ENCODE measurements around the gene CPNE5.

CPNE5 gene

DNA sequence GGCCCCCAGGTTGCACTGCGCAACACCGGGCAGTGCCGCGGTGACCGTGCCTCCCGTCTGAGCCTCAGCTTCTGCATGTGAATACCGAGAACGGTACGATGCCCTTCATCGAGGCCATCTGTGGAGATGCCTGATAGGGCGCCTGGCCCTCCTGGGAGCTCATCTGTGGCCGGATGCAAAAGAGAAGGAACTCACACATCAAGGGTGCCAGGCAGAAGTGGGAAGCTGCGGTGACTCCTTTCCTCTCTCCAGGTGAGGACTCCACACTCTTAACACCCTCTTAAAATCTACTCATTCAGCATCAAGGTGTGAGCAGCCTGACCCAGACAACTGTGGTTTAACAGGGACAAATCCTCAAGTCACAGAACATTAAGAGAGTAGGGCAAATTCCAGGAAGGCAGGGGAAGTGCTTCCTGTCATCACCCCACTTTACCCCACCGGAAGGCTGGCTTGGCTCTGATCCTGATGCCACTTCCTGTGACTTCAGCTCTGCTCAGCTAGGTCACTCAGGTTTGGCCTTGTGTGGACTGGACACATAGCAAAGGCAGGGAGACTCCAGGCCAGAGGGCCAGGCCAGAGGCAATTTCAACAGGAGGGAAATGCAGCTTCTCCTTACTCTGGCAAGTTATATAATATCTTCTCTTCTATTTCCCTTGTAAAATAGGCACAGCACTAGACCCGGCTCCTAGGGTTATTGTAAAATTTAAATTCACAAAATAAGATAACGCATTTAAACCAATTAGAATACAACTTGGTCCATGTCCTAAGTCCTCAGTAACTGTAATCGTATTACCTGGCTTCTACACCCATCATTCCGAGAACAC is 69.4 kb downstream of the CPNE5 start:
- in situ Hi-C loops (cut with HindIII; ENCODE audit: low sequenced_read_pairs) = loop anchor here (5.0 kb wide), 1 partner anchor 77 kb away; no protein-coding TSS in a partner anchor

DNA sequence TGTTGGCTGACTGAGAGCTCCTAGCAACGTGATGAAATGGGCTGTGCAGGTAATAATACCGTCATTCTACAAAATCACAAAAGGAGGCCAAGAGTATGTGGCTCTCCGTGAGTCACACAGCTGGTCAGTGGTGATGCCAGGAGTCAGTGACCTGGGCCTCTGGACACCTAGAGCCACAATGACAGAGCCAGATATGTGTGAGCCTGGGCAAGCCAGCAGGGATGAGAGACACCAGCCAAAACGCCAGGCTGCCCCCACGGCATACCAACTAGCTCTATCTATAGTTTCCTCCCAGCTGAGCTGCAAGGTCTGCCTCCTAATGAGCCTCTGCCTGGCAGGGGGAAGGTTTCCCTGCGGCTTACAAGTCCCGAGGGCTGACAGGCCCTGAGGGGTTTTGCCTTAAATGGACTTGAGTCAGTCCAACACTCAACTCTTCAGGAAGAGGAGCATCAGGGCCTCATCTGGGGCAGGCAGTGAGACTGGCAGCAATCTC is 70.0 kb downstream of the CPNE5 start:
- in situ Hi-C loops (cut with HindIII; ENCODE audit: low sequenced_read_pairs) = loop anchor here (5.0 kb wide), 1 partner anchor 78 kb away; no protein-coding TSS in a partner anchor

GRCh38 chr6:36766399-36766945 is 72.8 kb downstream of the CPNE5 start:
- in situ Hi-C loops (cut with HindIII; ENCODE audit: low sequenced_read_pairs) = loop anchor here (5.0 kb wide), 1 partner anchor 81 kb away; no protein-coding TSS in a partner anchor

DNA sequence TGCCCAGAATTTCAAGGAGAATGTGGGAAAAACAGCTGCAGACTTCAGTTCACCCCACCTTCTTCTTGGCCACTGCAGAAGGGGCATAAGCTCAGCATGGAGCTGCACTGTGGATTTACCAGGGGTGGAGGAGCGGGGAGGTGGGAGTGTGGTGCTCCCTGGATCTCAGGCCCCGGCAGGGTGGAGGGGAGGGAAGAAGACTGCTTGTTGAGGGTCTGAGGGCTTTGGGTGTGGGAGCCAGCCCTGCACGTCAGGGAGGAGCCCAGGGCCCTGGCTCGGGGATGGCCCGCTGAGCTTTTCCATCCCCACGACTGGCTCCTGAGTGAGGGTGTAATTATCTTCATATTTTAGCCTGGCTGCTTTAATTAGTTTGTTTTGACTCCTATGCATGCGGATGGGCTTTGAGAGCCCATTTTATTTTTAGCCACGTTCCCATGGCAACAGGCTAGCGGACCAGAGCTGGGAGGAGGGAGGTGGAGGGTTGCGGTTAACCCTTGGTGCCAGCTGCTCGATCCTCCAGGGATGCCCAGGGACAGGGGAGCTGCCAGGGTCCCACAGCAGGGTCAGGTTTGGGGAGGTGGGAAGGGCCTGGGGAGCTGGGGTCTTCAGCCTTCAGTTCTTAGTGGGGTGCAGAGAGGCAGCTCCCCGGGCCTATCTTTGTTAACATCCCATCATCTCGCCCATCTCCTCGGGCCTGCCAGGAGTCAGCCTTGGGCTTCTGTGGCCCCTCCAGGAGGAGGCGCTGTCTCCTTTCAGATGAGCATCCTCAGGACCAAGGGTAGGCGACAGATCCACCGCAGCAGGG is 73.4 kb downstream of the CPNE5 start:
- in situ Hi-C loops (cut with HindIII; ENCODE audit: low sequenced_read_pairs) = loop anchor here (5.0 kb wide), 1 partner anchor 82 kb away; no protein-coding TSS in a partner anchor

- in situ Hi-C loops (cut with HindIII; ENCODE audit: low sequenced_read_pairs) = loop anchor here (5.0 kb wide), 1 partner anchor 82 kb away; no protein-coding TSS in a partner anchor
Measured at GRCh38 chr6:36765190-36765589, 74.1 kb downstream of the CPNE5 start.

GRCh38 chr6:36762123-36762522 is 77.1 kb downstream of the CPNE5 start:
- in situ Hi-C loops (cut with HindIII; ENCODE audit: low sequenced_read_pairs) = no loop called here

DNA sequence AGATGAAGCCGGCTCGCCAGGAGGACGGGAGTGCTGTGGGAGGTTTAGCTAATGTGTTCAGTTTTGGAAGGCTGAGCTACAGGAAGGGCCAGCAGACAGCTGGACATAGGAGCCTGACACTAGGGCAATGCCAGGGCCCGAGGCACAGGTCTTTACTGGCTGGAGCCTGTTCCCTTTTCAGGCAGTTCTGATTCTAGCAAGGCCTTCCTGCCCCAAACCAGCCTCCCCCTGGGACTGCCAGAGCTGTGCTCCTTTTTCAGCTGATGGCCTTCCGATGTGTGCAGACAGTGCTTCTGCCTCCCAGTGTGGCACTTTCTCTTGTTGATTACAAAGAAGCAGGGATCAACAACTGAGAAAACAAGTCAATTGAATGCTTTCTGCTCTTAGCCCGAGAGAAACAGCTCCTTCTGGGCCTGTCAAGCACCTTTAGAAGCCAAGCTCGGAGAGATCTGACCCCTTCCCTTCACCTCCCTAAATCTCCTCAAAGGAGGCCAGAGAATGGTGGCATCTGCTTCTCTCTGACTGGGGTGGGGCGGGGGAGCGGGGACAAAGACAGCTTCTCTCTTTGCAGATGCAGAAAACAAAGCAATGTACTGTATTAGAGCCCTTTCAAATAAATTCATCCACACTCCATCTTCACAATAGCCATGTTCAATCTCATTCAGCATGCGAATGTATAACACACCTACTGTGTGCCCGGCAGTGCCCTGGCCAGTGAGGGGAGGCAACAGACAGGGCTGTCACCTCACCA is 78.4 kb downstream of the CPNE5 start:
- in situ Hi-C loops (cut with HindIII; ENCODE audit: low sequenced_read_pairs) = no loop called here

DNA sequence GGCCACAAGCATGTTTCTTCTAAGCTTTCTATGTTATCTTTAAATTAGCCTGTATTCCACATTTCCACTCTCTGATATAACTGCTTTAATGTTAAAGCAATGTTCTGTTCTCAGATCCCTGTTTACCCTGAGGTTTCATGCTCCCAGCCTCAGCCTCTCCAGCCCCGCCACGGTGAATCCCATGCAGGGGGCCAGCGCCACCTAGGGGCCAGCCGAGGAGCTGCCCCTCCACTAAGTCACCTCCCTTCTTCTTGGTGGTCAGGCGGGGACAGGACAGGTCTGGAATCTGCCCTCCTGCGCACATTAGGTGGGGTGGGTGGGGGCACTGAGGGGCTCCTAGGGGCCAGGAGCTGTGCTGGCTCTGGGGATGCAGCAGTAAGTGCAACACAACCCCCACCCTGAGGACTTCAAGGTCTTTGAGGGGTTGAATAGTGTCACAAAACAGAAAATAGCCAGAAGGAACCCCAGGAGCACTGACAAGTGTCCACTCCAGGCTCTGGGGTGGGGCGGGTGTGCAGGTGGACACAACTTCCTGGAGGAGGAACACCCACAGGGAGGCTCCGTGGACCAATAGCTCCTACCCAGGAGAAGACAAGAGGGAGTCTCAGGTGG is 80.0 kb downstream of the CPNE5 start:
- in situ Hi-C loops (cut with HindIII; ENCODE audit: low sequenced_read_pairs) = loop anchor here (5.0 to 10.0 kb wide), 3 partner anchors 57 to 164 kb away; partner anchors contain the start of gene SRSF3

DNA sequence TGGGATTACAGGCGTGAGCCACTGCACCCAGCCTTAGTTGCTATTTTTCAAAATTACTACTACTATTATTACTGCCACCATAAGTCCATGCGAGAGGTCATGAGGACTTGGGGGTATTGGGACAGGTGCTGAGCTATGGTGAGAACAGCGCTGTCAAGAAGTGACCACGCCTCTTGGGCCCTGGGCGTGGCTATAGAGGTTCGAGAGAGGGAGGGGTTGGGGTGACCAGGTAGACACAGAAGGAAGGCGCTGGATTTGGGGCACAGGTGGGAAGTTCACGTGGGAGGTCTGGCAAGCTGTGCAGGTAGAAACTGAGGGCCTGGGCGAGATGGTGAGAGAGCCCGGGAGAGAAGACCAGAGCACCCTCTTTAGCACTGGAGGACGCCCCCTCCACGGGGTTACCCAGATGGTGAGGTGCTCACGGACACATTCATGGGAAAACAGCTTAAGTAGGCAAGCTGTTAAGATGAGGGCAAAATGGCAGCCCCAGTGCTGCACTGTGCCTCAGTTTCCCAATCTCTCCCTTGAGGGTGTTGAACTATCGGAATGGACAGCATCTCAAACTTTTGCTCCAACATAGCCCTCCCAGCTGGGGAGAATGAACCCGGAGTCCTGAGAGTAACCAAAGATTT is 80.6 kb downstream of the CPNE5 start:
- in situ Hi-C loops (cut with HindIII; ENCODE audit: low sequenced_read_pairs) = loop anchor here (5.0 to 10.0 kb wide), 3 partner anchors 56 to 164 kb away; partner anchors contain the start of gene SRSF3

- in situ Hi-C loops (cut with HindIII; ENCODE audit: low sequenced_read_pairs) = loop anchor here (5.0 to 10.0 kb wide), 3 partner anchors 56 to 163 kb away; partner anchors contain the start of gene SRSF3
Measured at GRCh38 chr6:36757943-36758508, 81.2 kb downstream of the CPNE5 start.

DNA sequence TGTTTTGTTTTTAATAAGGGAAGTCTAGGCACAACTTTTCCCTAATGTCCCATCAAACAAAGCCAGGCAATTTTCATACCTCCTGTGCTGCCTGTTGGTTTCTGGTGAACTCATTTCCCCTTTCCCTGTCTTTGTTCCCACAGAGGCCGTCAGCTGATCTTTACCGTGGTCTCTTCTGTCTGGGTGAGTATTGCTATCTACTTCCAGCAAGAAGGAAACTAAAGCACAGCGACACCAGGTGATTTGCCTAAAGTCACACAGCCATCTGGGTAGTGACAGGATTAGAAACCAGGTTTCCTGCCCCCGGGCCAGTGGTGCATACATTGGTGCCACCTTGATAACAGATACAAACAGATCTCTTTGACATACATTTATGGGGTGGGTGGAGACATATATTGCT is 82.0 kb downstream of the CPNE5 start:
- in situ Hi-C loops (cut with HindIII; ENCODE audit: low sequenced_read_pairs) = loop anchor here (5.0 to 10.0 kb wide), 3 partner anchors 55 to 162 kb away; partner anchors contain the start of gene SRSF3

- in situ Hi-C loops (cut with HindIII; ENCODE audit: low sequenced_read_pairs) = loop anchor here (5.0 to 10.0 kb wide), 3 partner anchors 54 to 162 kb away; partner anchors contain the start of gene SRSF3
Measured at GRCh38 chr6:36756786-36757185, 82.5 kb downstream of the CPNE5 start.

DNA sequence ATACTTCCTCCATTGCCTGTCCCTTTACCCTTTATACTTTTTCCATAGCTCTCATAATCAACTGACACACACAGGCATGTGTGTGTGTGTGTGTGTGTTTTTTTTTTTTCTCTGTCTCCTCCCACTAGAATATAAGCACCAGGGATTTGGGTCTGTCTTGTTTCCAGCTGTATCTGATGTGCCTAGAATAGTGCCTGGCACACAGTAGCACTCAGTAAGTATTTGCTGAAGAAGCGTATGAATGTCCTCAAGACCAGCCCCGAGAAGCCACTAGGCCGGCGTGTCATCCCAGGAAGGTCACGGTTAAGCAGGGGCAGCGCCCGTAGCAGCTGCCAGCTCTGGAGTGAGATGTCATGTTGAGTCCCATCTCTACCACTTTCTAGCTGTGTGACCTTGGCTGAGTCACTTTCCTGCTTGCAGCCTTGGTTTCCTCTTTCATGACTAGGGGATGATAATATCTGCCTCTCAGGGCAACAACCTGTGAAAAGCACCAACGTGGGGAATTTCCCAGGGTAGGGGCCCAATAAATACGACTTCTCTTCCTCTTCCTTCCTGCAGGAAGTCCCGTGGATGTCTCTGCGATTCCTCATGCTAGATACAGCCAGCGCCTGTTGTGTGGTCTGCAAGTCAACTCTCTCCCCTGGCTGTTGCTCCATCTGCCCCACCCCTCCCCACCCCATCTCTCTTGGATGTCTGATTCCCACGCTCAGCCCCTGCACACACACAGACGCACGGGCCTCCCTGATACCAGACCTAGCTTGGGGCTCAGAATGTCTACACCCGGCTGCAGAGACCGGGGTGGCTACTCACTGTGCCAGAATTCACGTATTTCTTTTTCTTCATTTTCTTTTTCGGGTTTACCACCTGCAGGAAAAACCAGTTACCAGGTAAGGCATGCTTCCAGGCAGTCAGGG is 83.6 kb downstream of the CPNE5 start:
- in situ Hi-C loops (cut with HindIII; ENCODE audit: low sequenced_read_pairs) = loop anchor here (5.0 to 10.0 kb wide), 3 partner anchors 53 to 161 kb away; partner anchors contain the start of gene SRSF3

- in situ Hi-C loops (cut with HindIII; ENCODE audit: low sequenced_read_pairs) = loop anchor here (5.0 to 10.0 kb wide), 3 partner anchors 53 to 160 kb away; partner anchors contain the start of gene SRSF3
Measured at GRCh38 chr6:36754582-36755434, 84.4 kb downstream of the CPNE5 start.

DNA sequence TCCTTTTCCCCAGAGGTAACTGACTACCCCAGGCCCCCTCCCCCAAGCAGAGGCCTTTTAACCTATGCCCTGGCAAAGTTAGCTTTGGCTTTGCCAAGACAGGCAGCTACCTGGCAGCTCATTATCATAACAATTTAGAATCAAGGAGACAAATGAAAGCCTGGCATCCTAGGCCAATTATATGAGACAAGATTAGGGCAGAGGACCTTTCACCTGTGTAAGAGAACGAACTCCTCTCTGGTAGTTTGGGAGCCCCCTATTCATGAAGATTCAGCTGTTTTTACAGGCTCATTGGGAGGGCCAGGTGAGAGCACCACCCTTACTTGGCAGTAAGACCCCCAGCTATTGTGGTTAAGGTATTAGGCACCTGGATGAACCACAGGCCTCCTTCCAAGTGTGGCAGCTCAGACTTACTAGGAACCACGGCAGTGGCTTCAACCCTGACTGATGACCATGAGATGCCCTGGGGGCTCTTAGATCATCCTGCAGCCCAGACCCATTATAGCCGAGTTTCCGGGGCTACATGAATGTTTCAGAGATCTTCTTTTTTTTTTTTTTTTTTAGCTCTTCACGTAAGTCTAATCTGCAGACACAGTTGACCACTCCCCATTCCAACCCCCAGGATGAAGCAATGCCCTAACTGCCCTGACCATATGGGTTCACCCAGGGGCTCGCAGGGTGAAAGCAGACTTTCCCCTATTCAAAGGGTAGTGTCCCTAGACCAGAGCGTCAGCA is 85.4 kb downstream of the CPNE5 start:
- in situ Hi-C loops (cut with HindIII; ENCODE audit: low sequenced_read_pairs) = loop anchor here (10.0 kb wide), 1 partner anchor 159 kb away; the partner anchor contains the start of gene SRSF3

All from endothelial cell of hepatic sinusoid (primary cell).